Measurements from ENCODE around the gene LHX3. TPM values are rescaled to one million over a fixed set of nuclear protein-coding genes. Genes with fewer than 3 reads are reported as not detected.

The LHX3 gene
- total and polyA plus RNA-seq, 2 of the 4 experiments (the other 2 are of a cell fraction): not detected

DNA sequence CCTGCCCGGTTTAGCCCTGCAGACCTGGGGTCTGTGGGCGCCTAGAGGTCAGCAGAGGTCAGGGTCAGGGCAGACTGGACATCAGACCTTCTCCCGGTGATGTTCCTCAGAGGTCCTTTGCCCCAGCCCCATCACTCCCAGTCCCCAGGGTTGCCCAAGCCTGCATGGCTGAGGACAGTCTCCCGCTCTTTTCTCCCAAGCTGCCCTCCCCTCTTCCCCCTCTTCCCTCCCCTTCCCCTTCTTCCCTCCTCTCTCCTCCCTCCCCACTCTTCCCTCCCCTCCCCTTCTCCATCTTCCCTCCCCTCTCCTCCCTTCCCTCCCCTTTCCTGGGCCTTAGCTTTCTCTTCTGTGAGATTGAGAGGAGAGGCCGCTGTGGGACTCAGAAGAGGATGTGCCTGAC lies 10.4 kb downstream of the LHX3 start:
- in situ Hi-C loops (cut with MboI; ENCODE audit: low sequenced_read_pairs): no loop called here
- no peak overlapping the region for H3K56ac ChIP-seq (ENCODE audit: extremely low read depth, insufficient read depth, low read length)
- no peak overlapping the region for H3K4ac ChIP-seq (ENCODE audit: low read depth, low read length)
- no peak overlapping the region for H3K27ac ChIP-seq (ENCODE audit: insufficient read depth, low read length)
- no peak overlapping the region for H2AK5ac ChIP-seq (ENCODE audit: low read depth, low read length)
- H2BK5ac ChIP-seq (ENCODE audit: low read depth, low read length, poor library complexity, severe bottlenecking): no peak overlapping the region
- DNase-seq: no peak
- dilution Hi-C loops (cut with HindIII; ENCODE audit: low sequenced_read_pairs, unreplicated experiment): no loop called here
- no peak overlapping the region for H2BK20ac ChIP-seq (ENCODE audit: low read depth, low read length)
- H3K14ac ChIP-seq (replicated peaks; ENCODE audit: low read depth, low read length): no peak overlapping the region
- ChIA-PET POLR2A (ENCODE audit: unreplicated experiment) (interaction anchor here (0.5 kb wide), 1 partner anchor 1123 kb away, joined by 9 read pairs; no protein-coding TSS in a partner anchor), CTCF (no interaction called here)
- H3K23ac ChIP-seq (ENCODE audit: low read depth, low read length): no peak overlapping the region
- H4K91ac ChIP-seq (ENCODE audit: insufficient read depth, low read depth, low read length): no peak overlapping the region
- TF ChIP-seq MAFK (IDR thresholded peaks at IDR 0.05; ENCODE audit: low read depth, low read length): no peak
- TF ChIP-seq CEBPB (IDR thresholded peaks at IDR 0.05; ENCODE audit: low read depth, low read length): no peak
- no peak for TF ChIP-seq NFE2L2 (IDR thresholded peaks at IDR 0.05; ENCODE audit: low read depth, low read length)
- no peak for TF ChIP-seq RAD21 (IDR thresholded peaks at IDR 0.05; ENCODE audit: low read length)
- no peak for TF ChIP-seq FOS (IDR thresholded peaks at IDR 0.05; ENCODE audit: low read depth, low read length)
- TF ChIP-seq BHLHE40 (IDR thresholded peaks at IDR 0.05; ENCODE audit: low read depth, low read length): no peak
- no peak for TF ChIP-seq SMC3 (IDR thresholded peaks at IDR 0.05; ENCODE audit: low read depth, low read length)
- TF ChIP-seq CHD1 (IDR thresholded peaks at IDR 0.05; ENCODE audit: low read depth, low read length): no peak
- TF ChIP-seq POLR2A (IDR thresholded peaks at IDR 0.05; ENCODE audit: low read depth, low read length): no peak
- no peak for ATAC-seq (ENCODE audit: low read depth)
- no peak overlapping the region for H4K5ac ChIP-seq (ENCODE audit: low read depth, low read length)
- H3K4me3 ChIP-seq (ENCODE audit: insufficient read depth, low read depth, low read length): no peak overlapping the region
- H3K36me3 ChIP-seq (ENCODE audit: control insufficient read depth, insufficient read depth, low read length): no peaks in the 10 kb centered on the region
- no peak overlapping the region for H3K18ac ChIP-seq (ENCODE audit: low read depth, low read length)
- no peaks in the 10 kb centered on the region for H3K9me1 ChIP-seq (ENCODE audit: insufficient read depth, low read length)
- no peaks in the 10 kb centered on the region for H3K4me1 ChIP-seq (ENCODE audit: control insufficient read depth, insufficient read depth, low read length)
- no peak overlapping the region for H3K4me2 ChIP-seq (ENCODE audit: low read depth, low read length)
- no peak overlapping the region for H2AFZ ChIP-seq (replicated peaks; ENCODE audit: low read length, poor library complexity)
- no TSS peak for BruUV-seq (replicated peaks)
- peaks cover 2% of the 10 kb centered on the region; the same call in 1 of the 2 replicates for H3K9me3 ChIP-seq (ENCODE audit: control insufficient read depth, insufficient read depth, low read length)
- no peak overlapping the region for H4K8ac ChIP-seq (ENCODE audit: low read depth in 2 of 2, low read length in 2 of 2)
- no peaks in the 10 kb centered on the region for H4K20me1 ChIP-seq (ENCODE audit: insufficient read depth, low read length)
- no peak overlapping the region for H3K9ac ChIP-seq (ENCODE audit: low read depth, low read length)
- peaks cover 88% of the 10 kb centered on the region for H3K27me3 ChIP-seq (ENCODE audit: control insufficient read depth, insufficient read depth, low read length)
- H2BK120ac ChIP-seq (ENCODE audit: low read depth, low read length): no peak overlapping the region
- intact Hi-C loops (cut with micrococcal nuclease): no loop called here
- 0% methylated on average over 2 of the region's 5 CpGs; no CpG with 5 or more reads in 1 of the 2 experiments for WGBS, 2 experiments (ENCODE audit: extremely low coverage in 2 of 2, insufficient read length in 1 of 2)
- H2BK15ac ChIP-seq (ENCODE audit: low read depth, low read length): no peak overlapping the region
- H3K79me1 ChIP-seq (ENCODE audit: low read depth in 1 of 2, low read length in 2 of 2): no peaks in the 10 kb centered on the region
- H2AK9ac ChIP-seq (replicated peaks; ENCODE audit: low read depth, low read length, poor library complexity): no peak overlapping the region

All from IMR-90 (cell line).